IPS-11a (cell line): ENCODE data around the gene NMU.
"Not testable (repeated sequence)": the region's sequence is repeated elsewhere in the genome, so short reads cannot be mapped to it uniquely, and the experiment has no call there.

Experiments used
- H3K4me3 ChIP-seq: one replicate; pipeline ENCODE4 v1.5.1; 2013; ENCODE audit warnings: low read depth, low read length, control low read depth

NMU gene

GRCh38 chr4:55625835-55626234 lies 10.3 kb downstream of the NMU start:
- H3K4me3 ChIP-seq, result no peak overlapping the region

- not testable (repeated sequence) for H3K4me3 ChIP-seq
Measured at GRCh38 chr4:55624063-55624462, 12.0 kb downstream of the NMU start.

GRCh38 chr4:55618546-55619143 lies 17.5 kb downstream of the NMU start:
- H3K4me3 ChIP-seq, result peak overlapping the region; percentile 4

GRCh38 chr4:55617587-55618197 lies 18.4 kb downstream of the NMU start:
- H3K4me3 ChIP-seq, result no peak overlapping the region

- H3K4me3 ChIP-seq, result no peak overlapping the region
Measured at GRCh38 chr4:55615008-55615407, 21.1 kb downstream of the NMU start.

GRCh38 chr4:55613621-55614020 lies 22.5 kb downstream of the NMU start:
- no peak overlapping the region for H3K4me3 ChIP-seq

- no peak overlapping the region for H3K4me3 ChIP-seq
Measured at GRCh38 chr4:55612341-55612740, 23.8 kb downstream of the NMU start.

GRCh38 chr4:55611358-55612059 lies 24.6 kb downstream of the NMU start:
- no peak overlapping the region for H3K4me3 ChIP-seq

- H3K4me3 ChIP-seq, result no peak overlapping the region
Measured at GRCh38 chr4:55610381-55610780, 25.7 kb downstream of the NMU start.

GRCh38 chr4:55609393-55609866 lies 26.7 kb downstream of the NMU start:
- no peak overlapping the region for H3K4me3 ChIP-seq

- no peak overlapping the region for H3K4me3 ChIP-seq
Measured at GRCh38 chr4:55608591-55608990, 27.5 kb downstream of the NMU start.

- H3K4me3 ChIP-seq, result no peak overlapping the region
Measured at GRCh38 chr4:55604996-55605395, 31.1 kb downstream of the NMU start.

GRCh38 chr4:55600640-55601039 lies 35.5 kb downstream of the NMU start:
- H3K4me3 ChIP-seq, result no peak overlapping the region

GRCh38 chr4:55598641-55599040 lies 37.5 kb downstream of the NMU start:
- no peak overlapping the region for H3K4me3 ChIP-seq

GRCh38 chr4:55592014-55592413 lies 44.1 kb downstream of the NMU start, which contains the start of gene PDCL2:
Gene PDCL2 (minus strand): TSS chr4:55592245. CDS start chr4:55592109, 136 bp downstream.
- no peak within 1 kb of the TSS for H3K4me3 ChIP-seq

- no peak overlapping the region for H3K4me3 ChIP-seq
Measured at GRCh38 chr4:55588160-55588559, 47.9 kb downstream of the NMU start.

GRCh38 chr4:55582773-55583172 lies 53.3 kb downstream of the NMU start:
- H3K4me3 ChIP-seq, result not testable (repeated sequence)

- no peak overlapping the region for H3K4me3 ChIP-seq
Measured at GRCh38 chr4:55578341-55579010, 57.6 kb downstream of the NMU start.

GRCh38 chr4:55575513-55575912 lies 60.6 kb downstream of the NMU start:
- H3K4me3 ChIP-seq, result no peak overlapping the region

GRCh38 chr4:55574252-55574651 lies 61.8 kb downstream of the NMU start:
- no peak overlapping the region for H3K4me3 ChIP-seq

GRCh38 chr4:55571806-55572205 lies 64.3 kb downstream of the NMU start:
- H3K4me3 ChIP-seq, result no peak overlapping the region
